ENCODE measurements around the gene OR10T2.
"Not testable (repeated sequence)": the region's sequence is repeated elsewhere in the genome, so short reads cannot be mapped to it uniquely, and the experiment has no call there.

OR10T2 gene

DNA sequence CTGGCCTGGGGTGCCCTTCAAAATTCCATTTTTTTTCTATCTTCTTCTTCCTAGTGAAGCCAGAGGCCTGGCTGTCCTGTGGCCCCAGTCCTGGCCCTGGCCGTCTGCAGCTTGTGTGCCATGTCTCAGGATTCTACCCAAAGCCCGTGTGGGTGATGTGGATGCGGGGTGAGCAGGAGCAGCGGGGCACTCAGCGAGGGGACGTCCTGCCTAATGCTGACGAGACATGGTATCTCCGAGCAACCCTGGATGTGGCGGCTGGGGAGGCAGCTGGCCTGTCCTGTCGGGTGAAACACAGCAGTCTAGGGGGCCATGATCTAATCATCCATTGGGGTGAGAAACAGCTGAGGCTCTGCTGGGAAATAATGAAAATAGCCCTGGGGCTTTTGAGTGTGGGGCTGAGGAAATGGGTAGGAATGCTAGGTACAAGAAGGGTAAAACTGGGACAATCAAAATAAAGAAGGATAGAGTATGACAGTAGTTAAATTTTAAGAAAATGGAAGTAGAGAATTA, 43.4 kb downstream of the OR10T2 start:
- no peak for DNase-seq

DNA sequence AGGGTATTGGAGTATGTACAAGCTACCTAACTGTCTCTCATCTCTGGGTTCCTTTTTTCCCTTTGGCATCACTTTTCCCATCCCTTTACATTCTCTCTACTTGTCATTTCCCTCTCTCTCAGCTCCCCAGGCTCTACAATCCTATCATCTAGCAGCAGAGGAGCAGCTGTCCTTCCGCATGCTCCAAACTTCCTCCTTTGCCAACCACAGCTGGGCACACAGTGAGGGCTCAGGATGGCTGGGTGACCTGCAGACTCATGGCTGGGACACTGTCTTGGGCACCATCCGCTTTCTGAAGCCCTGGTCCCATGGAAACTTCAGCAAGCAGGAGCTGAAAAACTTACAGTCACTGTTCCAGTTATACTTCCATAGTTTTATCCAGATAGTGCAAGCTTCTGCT, 45.0 kb downstream of the OR10T2 start:
- DNase-seq, result no peak

DNA sequence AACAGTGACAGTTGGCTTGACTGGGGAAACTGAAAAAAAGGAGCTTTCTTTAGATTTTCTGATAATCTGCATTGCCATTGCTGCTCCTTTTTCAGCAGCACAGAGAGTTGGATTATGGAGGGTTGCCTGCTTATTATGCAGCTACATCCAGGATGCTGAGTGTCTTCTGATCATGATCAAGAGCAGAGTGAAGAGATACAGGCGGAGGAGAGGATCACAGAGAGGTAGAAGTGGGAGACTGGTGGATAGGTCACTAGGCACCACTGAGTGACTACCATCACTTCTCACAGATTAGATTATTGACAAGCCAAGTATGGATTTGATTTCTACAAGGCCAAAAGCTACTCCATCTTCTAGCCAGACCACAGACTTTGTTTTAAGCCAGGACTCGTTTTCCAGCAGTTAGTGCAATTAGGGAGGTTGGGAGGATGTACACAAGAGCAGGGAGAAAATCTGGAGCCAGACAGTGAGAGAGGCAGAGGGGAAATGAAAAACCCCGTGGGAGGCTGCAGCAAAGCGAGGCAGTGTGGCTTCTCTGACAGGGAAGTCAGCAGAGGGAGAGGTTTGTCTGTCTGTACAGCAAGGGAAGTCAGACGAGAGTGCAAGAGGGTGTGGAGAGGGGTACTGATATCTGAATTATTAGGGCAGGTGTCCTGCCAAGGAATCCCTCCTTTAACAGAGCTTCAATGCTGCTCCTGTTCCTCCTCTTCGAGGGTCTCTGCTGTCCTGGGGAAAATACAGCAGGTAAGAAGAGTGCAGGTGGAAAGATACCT, 45.8 kb downstream of the OR10T2 start, which contains the start of gene CD1E:
TSS of gene CD1E (plus strand) at position 592 of the 773 bp plus-strand sequence. CDS start at position 687, 95 bp downstream.
- DNase-seq, result no peak

DNA sequence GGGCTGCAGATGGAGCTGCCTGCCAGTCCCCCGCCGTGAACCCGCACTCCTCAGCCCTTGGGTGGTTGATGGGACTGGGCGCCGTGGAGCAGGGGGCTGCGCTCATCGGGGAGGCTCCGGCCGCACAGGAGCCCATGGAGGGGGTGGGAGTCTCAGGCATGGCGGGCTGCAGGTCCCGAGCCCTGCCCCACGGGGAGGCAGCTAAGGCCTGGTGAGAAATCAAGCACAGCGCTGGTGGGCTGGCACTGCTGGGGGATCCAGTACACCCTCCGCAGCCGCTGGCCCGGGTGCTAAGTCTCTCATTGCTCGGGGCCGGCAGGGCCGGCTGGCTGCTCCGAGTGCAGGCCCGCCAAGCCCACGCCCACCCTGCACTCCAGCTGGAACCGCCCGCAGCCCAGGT, 50.3 kb downstream of the OR10T2 start:
- not testable (repeated sequence) for DNase-seq
